H1 (cell line): ENCODE results near the gene CAMTA1. TPM values are rescaled to one million over a fixed set of nuclear protein-coding genes. Genes with fewer than 3 reads are reported as not detected.

ENCODE experiments used
- BCL11A ChIP-seq, 2 experiments: IDR thresholded peaks; one replicate each; pipeline ENCODE4 v1.6.1; 2011; ENCODE audit warnings: low read depth in 2 of 2, low read length in 2 of 2, mild to moderate bottlenecking in 2 of 2
- CHD7 ChIP-seq: fragments of 300-600 bp; sonication (generic); IDR thresholded peaks from 2 replicates; pipeline ENCODE4 v1.7.1; 2012; ENCODE audit warnings: low read length, moderate library complexity, mild to moderate bottlenecking, inconsistent platforms; ENCODE audit not compliant: insufficient replicate concordance
- EGR1 ChIP-seq: IDR thresholded peaks from 2 replicates; pipeline ENCODE4 v1.6.1; 2011; ENCODE audit warnings: low read depth, low read length, borderline replicate concordance
- KDM1A ChIP-seq: fragments of 200-600, 300-600 bp; sonication (generic); IDR thresholded peaks from 2 replicates; pipeline ENCODE4 v1.7.1; 2016; ENCODE audit warnings: mild to moderate bottlenecking, low read length, borderline replicate concordance
- POLR2A ChIP-seq, 2 experiments: IDR thresholded peaks; 1 replicate in 1 of 2; 2 replicates in 1 of 2; pipeline ENCODE4 v1.6.1; 2011; ENCODE audit warnings: low read depth in 2 of 2, low read length in 2 of 2, mild to moderate bottlenecking in 2 of 2; ENCODE audit errors: control extremely low read depth in 1 of 2
- POU5F1 ChIP-seq: IDR thresholded peaks from 2 replicates; pipeline ENCODE4 v1.6.1; 2011; ENCODE audit warnings: low read depth, mild to moderate bottlenecking, low read length, moderate library complexity
- RBBP5 ChIP-seq: IDR thresholded peaks from 2 replicates; pipeline ENCODE4 v1.7.1; 2012; ENCODE audit warnings: low read depth, mild to moderate bottlenecking, inconsistent platforms, low read length, moderate library complexity, borderline replicate concordance
- SAP30 ChIP-seq: fragments of 300-600 bp; sonication (generic); IDR thresholded peaks from 2 replicates; pipeline ENCODE4 v1.7.1; 2012; ENCODE audit warnings: low read length, moderate library complexity, mild to moderate bottlenecking, inconsistent platforms; ENCODE audit not compliant: insufficient read depth, insufficient replicate concordance
- SP4 ChIP-seq: IDR thresholded peaks from 2 replicates; pipeline ENCODE4 v1.6.1; 2012; ENCODE audit warnings: low read length, inconsistent platforms
- SRF ChIP-seq: IDR thresholded peaks from 2 replicates; pipeline ENCODE4 v1.6.1; 2011; ENCODE audit warnings: mild to moderate bottlenecking, low read depth, low read length, moderate library complexity
- polyA plus RNA-seq, 7 experiments: library from polyadenylated mRNA; depleted of rRNA in 3 of 7; stranded (reverse) in 5 of 7; unstranded in 2 of 7; fragments of >200 nt in 5 of 7; fragments of 200-250 nt in 2 of 7; gene quantifications; 1 replicate in 5 of 7; 2 replicates in 1 of 7; 4 replicates in 1 of 7; pipeline versions ENCODE4 v1.2.1 to v1.2.3, GENCODE V29; 2011 to 2013; ENCODE audit warnings: missing spikeins in 2 of 7, mixed read lengths in 2 of 7
- total RNA-seq: library from RNA; stranded (reverse); fragmentation: NEBNext Ultra II Directional; extraction: Animal tissue kit (Norgen Biotek cat#: 25700); gene quantifications from 2 replicates; pipeline ENCODE4 v1.2.1, GENCODE V29; 2021

Gene CAMTA1
- total and polyA plus RNA-seq, 2 of the 8 experiments (the other 6 are each of a cell fraction or from before 2014, with no cell fraction given): 65.0 to 119 TPM

- TF ChIP-seq CHD7: no peak
- no peak for TF ChIP-seq RBBP5
- no peak for TF ChIP-seq SP4
- TF ChIP-seq KDM1A: no peak
- no peak for TF ChIP-seq POLR2A (IDR thresholded peaks at IDR 0.05; ENCODE audit: control extremely low read depth in 1 of 2, low read depth in 2 of 2, low read length in 2 of 2)
- TF ChIP-seq SRF: no peak
- TF ChIP-seq BCL11A (IDR thresholded peaks at IDR 0.05; ENCODE audit: low read depth in 2 of 2, low read length in 2 of 2): no peak
- no peak for TF ChIP-seq SAP30
- no peak for TF ChIP-seq POU5F1
- no peak for TF ChIP-seq EGR1
These were observed 693.0 kb downstream of the CAMTA1 start (continued) for GRCh38 chr1:7478142-7478790.
